T-helper 2 cell treated with Interferon-gamma antibody and Interleukin-4, amounts not matched to agents 5 μg/mL and 100 μg/mL, for 36 hours (primary cell): ENCODE measurements around the gene NEDD9.

ENCODE experiments used
- DNase-seq: peaks from one replicate; pipeline ENCODE4 v3.0.0; 2021; ENCODE audit warnings: low spot score
- H3K27ac Mint-ChIP-seq: one replicate; pipeline ENCODE4 v1.8.0; 2021; ENCODE audit warnings: mild to moderate bottlenecking, mixed read lengths
- H3K27me3 Mint-ChIP-seq: one replicate; pipeline ENCODE4 v1.8.0; 2021; ENCODE audit warnings: low read depth, mixed read lengths
- H3K36me3 Mint-ChIP-seq: one replicate; pipeline ENCODE4 v1.8.0; 2021; ENCODE audit warnings: low read depth, mixed read lengths
- H3K4me1 Mint-ChIP-seq: one replicate; pipeline ENCODE4 v1.8.0; 2021; ENCODE audit warnings: low read depth, mixed read lengths
- H3K4me3 Mint-ChIP-seq: one replicate; pipeline ENCODE4 v1.8.0; 2022; ENCODE audit warnings: mild to moderate bottlenecking, moderate library complexity, mixed read lengths
- H3K9me3 Mint-ChIP-seq: one replicate; pipeline ENCODE4 v1.8.0; 2021; ENCODE audit warnings: mixed read lengths

The NEDD9 gene

GRCh38 chr6:11270030-11271027 is 37.9 kb upstream of the NEDD9 start:
- H3K4me3 Mint-ChIP-seq, result no peak overlapping the region
- peaks cover 22% of the 10 kb centered on the region for H3K36me3 Mint-ChIP-seq
- DNase-seq, result no peak
- no peak overlapping the region for H3K27ac Mint-ChIP-seq
- no peaks in the 10 kb centered on the region for H3K9me3 Mint-ChIP-seq
- no peaks in the 10 kb centered on the region for H3K27me3 Mint-ChIP-seq
- peaks cover 6% of the 10 kb centered on the region for H3K4me1 Mint-ChIP-seq

- Mint-ChIP-seq H3K27ac (no peak overlapping the region), H3K27me3 (no peaks in the 10 kb centered on the region), H3K4me1 (peaks cover 4% of the 10 kb centered on the region), H3K36me3 (peaks cover 17% of the 10 kb centered on the region), H3K4me3 (no peak overlapping the region), H3K9me3 (no peaks in the 10 kb centered on the region)
- no peak for DNase-seq
Measured at GRCh38 chr6:11268978-11269377, 36.5 kb upstream of the NEDD9 start.

- no peaks in the 10 kb centered on the region for H3K9me3 Mint-ChIP-seq
- H3K4me1 Mint-ChIP-seq, result peaks cover 10% of the 10 kb centered on the region
- H3K4me3 Mint-ChIP-seq, result no peak overlapping the region
- no peaks in the 10 kb centered on the region for H3K27me3 Mint-ChIP-seq
- peaks cover 25% of the 10 kb centered on the region for H3K36me3 Mint-ChIP-seq
- H3K27ac Mint-ChIP-seq, result no peak overlapping the region
- no peak for DNase-seq
Measured at GRCh38 chr6:11266926-11267325, 34.5 kb upstream of the NEDD9 start.

- Mint-ChIP-seq H3K4me1 (peaks cover 14% of the 10 kb centered on the region), H3K9me3 (no peaks in the 10 kb centered on the region), H3K27me3 (no peaks in the 10 kb centered on the region), H3K27ac (no peak overlapping the region), H3K4me3 (no peak overlapping the region), H3K36me3 (peaks cover 30% of the 10 kb centered on the region)
- DNase-seq, result no peak
Measured at GRCh38 chr6:11265932-11266331, 33.5 kb upstream of the NEDD9 start.

GRCh38 chr6:11264100-11264499 is 31.6 kb upstream of the NEDD9 start:
- H3K4me1 Mint-ChIP-seq, result peaks cover 27% of the 10 kb centered on the region
- H3K9me3 Mint-ChIP-seq, result no peaks in the 10 kb centered on the region
- H3K27me3 Mint-ChIP-seq, result no peaks in the 10 kb centered on the region
- H3K4me3 Mint-ChIP-seq, result no peak overlapping the region
- no peak for DNase-seq
- peaks cover 38% of the 10 kb centered on the region for H3K36me3 Mint-ChIP-seq
- H3K27ac Mint-ChIP-seq, result no peak overlapping the region

- H3K36me3 Mint-ChIP-seq, result peaks cover 38% of the 10 kb centered on the region
- DNase-seq, result no peak
- no peak overlapping the region for H3K4me3 Mint-ChIP-seq
- no peaks in the 10 kb centered on the region for H3K27me3 Mint-ChIP-seq
- no peaks in the 10 kb centered on the region for H3K9me3 Mint-ChIP-seq
- H3K4me1 Mint-ChIP-seq, result peaks cover 35% of the 10 kb centered on the region
- H3K27ac Mint-ChIP-seq, result no peak overlapping the region
Measured at GRCh38 chr6:11263291-11263775, 30.9 kb upstream of the NEDD9 start.

GRCh38 chr6:11262242-11262641 is 29.8 kb upstream of the NEDD9 start:
- Mint-ChIP-seq H3K4me1 (peaks cover 46% of the 10 kb centered on the region), H3K27me3 (no peaks in the 10 kb centered on the region), H3K27ac (no peak overlapping the region), H3K36me3 (peaks cover 43% of the 10 kb centered on the region), H3K9me3 (no peaks in the 10 kb centered on the region), H3K4me3 (no peak overlapping the region)
- no peak for DNase-seq

- Mint-ChIP-seq H3K27me3 (no peaks in the 10 kb centered on the region), H3K36me3 (peaks cover 46% of the 10 kb centered on the region), H3K27ac (peak overlapping the region; percentile 59), H3K4me1 (peaks cover 52% of the 10 kb centered on the region), H3K4me3 (no peak overlapping the region), H3K9me3 (no peaks in the 10 kb centered on the region)
- no peak for DNase-seq
Measured at GRCh38 chr6:11260249-11261038, 28.0 kb upstream of the NEDD9 start.

GRCh38 chr6:11258260-11259237 is 26.1 kb upstream of the NEDD9 start:
- no peak for DNase-seq
- H3K27me3 Mint-ChIP-seq, result no peaks in the 10 kb centered on the region
- peak overlapping the region; percentile 86 for H3K27ac Mint-ChIP-seq
- H3K9me3 Mint-ChIP-seq, result no peaks in the 10 kb centered on the region
- H3K4me1 Mint-ChIP-seq, result peaks cover 54% of the 10 kb centered on the region
- peak overlapping the region; percentile 63 for H3K4me3 Mint-ChIP-seq
- peaks cover 52% of the 10 kb centered on the region for H3K36me3 Mint-ChIP-seq

- H3K27ac Mint-ChIP-seq, result peak overlapping the region; percentile 18
- no peak overlapping the region for H3K4me3 Mint-ChIP-seq
- no peaks in the 10 kb centered on the region for H3K9me3 Mint-ChIP-seq
- peaks cover 44% of the 10 kb centered on the region for H3K36me3 Mint-ChIP-seq
- DNase-seq, result no peak
- peaks cover 44% of the 10 kb centered on the region for H3K4me1 Mint-ChIP-seq
- H3K27me3 Mint-ChIP-seq, result no peaks in the 10 kb centered on the region
Measured at GRCh38 chr6:11255610-11256009, 23.1 kb upstream of the NEDD9 start.

GRCh38 chr6:11253594-11253993 is 21.1 kb upstream of the NEDD9 start:
- H3K36me3 Mint-ChIP-seq, result peaks cover 57% of the 10 kb centered on the region
- H3K4me3 Mint-ChIP-seq, result no peak overlapping the region
- H3K27ac Mint-ChIP-seq, result no peak overlapping the region
- H3K27me3 Mint-ChIP-seq, result no peaks in the 10 kb centered on the region
- H3K9me3 Mint-ChIP-seq, result peaks cover 7% of the 10 kb centered on the region
- DNase-seq, result no peak
- H3K4me1 Mint-ChIP-seq, result peaks cover 29% of the 10 kb centered on the region

- Mint-ChIP-seq H3K4me3 (no peak overlapping the region), H3K27ac (no peak overlapping the region), H3K27me3 (no peaks in the 10 kb centered on the region), H3K4me1 (peaks cover 12% of the 10 kb centered on the region), H3K9me3 (peaks cover 10% of the 10 kb centered on the region), H3K36me3 (peaks cover 61% of the 10 kb centered on the region)
- DNase-seq, result no peak
Measured at GRCh38 chr6:11251553-11252360, 19.3 kb upstream of the NEDD9 start.
